ENCODE data around the gene MYLIP. TPM values are rescaled to one million over a fixed set of nuclear protein-coding genes. Genes with fewer than 3 reads are reported as not detected.

The MYLIP gene
- polyA plus RNA-seq, 3 donors: 19.9 to 84.0 (median 28.0) TPM

- intact Hi-C loops (cut with micrococcal nuclease): loop anchor here in 1 of 2 donors (10.0 kb wide), 2 partner anchors 247 to 427 kb away; no protein-coding TSS in a partner anchor
- no peak overlapping the region for H3K27ac ChIP-seq (ENCODE audit: low read depth in 1 of 2, low read length in 2 of 2)
- peaks cover 0 to 4% (median 0%) of the 10 kb centered on the region in 3 donors for H3K27me3 Mint-ChIP-seq (ENCODE audit: low read depth in 3 of 3)
Observed at GRCh38 chr6:16122197-16122596, 6.7 kb upstream of the MYLIP start.

More at GRCh38 chr6:16122197-16122596, 6.7 kb upstream of the MYLIP start:
- Histone ChIP-seq H4K20me1 (ENCODE audit: insufficient read depth, low read length) (no peaks in the 10 kb centered on the region), H3K36me3 (replicated peaks in 1 of 2; ENCODE audit: control insufficient read depth in 1 of 2, insufficient read depth in 2 of 2, low read length in 2 of 2) (no peaks in the 10 kb centered on the region), H3K9me3 (replicated peaks in 1 of 2; ENCODE audit: control insufficient read depth in 1 of 2, insufficient read depth in 1 of 2, low read length in 2 of 2) (no peaks in the 10 kb centered on the region), H3K4me1 (ENCODE audit: control insufficient read depth in 1 of 2, insufficient read depth in 2 of 2, low read length in 2 of 2) (peaks cover 0 to 3% of the 10 kb centered on the region in 2 donors), H3K4me3 (replicated peaks in 1 of 3; ENCODE audit: low read depth in 2 of 3, low read length in 3 of 3) (no peak overlapping the region), H3K9ac (ENCODE audit: insufficient read depth, low read length, poor library complexity, severe bottlenecking) (no peak overlapping the region), H2AFZ (ENCODE audit: insufficient read depth, low read depth, low read length, poor library complexity, severe bottlenecking) (no peak overlapping the region), H3K4me2 (replicated peaks; ENCODE audit: extremely low read depth, low read length, poor library complexity, severe bottlenecking) (no peak overlapping the region), H3K27me3 (ENCODE audit: control insufficient read depth in 2 of 2, insufficient read depth in 2 of 2, low read length in 2 of 2) (no peaks in the 10 kb centered on the region), H3K79me2 (ENCODE audit: insufficient read depth, low read length) (no peaks in the 10 kb centered on the region)
- no peak overlapping the region for H3K4me3 Mint-ChIP-seq
- H3K36me3 Mint-ChIP-seq: no peaks in the 10 kb centered on the region
- no peak for DNase-seq
- no peak overlapping the region for H3K27ac Mint-ChIP-seq
- H3K4me1 Mint-ChIP-seq: peaks cover 9% of the 10 kb centered on the region
- no peaks in the 10 kb centered on the region for H3K9me3 Mint-ChIP-seq
- TF ChIP-seq CTCF (IDR thresholded peaks at IDR 0.05): no peak
